CD4-positive, alpha-beta T cell treated with Interferon gamma for 1 hour (primary cell): ENCODE data around the gene KRTAP21-1.
"Not testable (repeated sequence)": the region's sequence is repeated elsewhere in the genome, so short reads cannot be mapped to it uniquely, and the experiment has no call there.

Experiments
- DNase-seq: peaks from one replicate; pipeline ENCODE4 v3.0.0-alpha.2; 2020

Gene KRTAP21-1

DNA sequence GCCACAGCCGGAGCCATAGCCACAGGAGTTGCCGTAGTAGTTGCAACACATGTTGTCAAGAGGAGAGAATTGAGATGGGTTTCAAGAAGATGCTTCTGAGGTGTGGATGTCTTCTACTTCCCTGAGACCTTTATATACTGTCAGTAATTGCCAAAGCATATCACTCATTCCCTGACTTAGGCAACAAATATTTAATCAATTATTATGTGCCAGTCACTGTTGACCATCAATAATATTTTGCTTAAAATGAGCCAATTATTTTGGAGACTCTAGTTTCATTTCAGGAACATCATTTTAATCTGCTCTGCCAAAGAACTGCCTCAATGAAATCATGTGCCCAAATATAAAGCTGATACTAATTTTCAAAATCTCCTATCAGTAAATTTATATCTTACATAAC lies at the start of gene KRTAP21-1:
Gene KRTAP21-1, minus strand, starts transcription at position 101 of the 400 bp plus-strand sequence. Its CDS starts 50 bp downstream, at position 51.
- not testable (repeated sequence) for DNase-seq

- no peak for DNase-seq
These were observed 45.4 kb upstream of the KRTAP21-1 start for GRCh38 chr21:30800605-30801004.

DNA sequence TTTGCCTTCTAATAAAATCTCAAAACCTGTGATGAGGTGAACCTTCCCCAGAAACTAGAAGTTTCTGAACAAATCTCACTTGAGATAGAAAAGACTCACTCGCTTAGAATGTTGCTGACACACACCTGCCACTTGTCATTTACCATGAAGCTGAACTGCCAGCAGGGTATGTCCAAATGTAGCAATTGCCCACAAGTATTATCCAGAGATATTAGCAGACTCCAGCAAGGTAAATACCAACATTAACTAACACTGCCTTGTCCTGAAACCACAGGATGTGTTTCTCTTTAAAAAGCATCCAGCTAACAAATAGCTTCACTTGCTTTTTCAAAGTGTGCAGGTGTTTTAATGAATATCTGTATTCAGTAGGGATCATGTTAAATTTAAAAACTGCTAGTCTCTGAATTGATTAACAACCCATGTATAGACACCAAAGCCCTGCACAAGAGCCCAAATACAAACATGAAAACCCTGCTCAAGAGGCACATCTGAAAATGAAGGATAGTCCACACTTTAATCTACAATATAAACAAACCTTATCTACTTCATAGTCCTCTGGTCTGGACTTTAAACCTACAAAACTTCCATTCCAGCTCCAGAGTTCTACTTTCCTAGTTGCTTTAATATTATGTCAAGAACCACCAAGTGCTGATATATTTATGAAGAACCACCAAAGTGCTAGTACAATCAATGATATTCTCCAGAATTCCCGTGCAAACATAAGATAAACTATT lies 38.5 kb upstream of the KRTAP21-1 start:
- DNase-seq: no peak

GRCh38 chr21:30779249-30779648 lies 24.0 kb upstream of the KRTAP21-1 start:
- DNase-seq: no peak

GRCh38 chr21:30769724-30770431 lies 14.7 kb upstream of the KRTAP21-1 start:
- DNase-seq: no peak

DNA sequence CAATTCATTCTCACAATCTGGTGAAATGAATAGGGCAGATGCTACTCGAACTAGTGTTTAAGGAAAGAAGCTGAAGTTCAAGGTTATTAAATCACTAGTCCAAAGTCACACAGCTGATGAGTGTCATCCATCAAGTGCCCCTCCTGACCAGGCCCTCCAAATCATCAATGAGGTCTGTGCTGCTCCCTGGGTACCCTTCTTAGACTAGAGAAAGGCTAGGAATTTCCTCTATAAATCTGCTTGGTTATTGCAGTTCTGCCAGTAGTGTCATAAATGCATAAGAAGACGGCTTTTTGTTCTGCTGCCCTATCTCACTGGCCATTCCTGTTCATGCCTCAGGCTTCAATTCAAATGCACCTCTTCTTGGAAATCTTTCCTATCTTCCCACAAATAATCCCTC lies 5.5 kb upstream of the KRTAP21-1 start:
- DNase-seq: no peak

DNA sequence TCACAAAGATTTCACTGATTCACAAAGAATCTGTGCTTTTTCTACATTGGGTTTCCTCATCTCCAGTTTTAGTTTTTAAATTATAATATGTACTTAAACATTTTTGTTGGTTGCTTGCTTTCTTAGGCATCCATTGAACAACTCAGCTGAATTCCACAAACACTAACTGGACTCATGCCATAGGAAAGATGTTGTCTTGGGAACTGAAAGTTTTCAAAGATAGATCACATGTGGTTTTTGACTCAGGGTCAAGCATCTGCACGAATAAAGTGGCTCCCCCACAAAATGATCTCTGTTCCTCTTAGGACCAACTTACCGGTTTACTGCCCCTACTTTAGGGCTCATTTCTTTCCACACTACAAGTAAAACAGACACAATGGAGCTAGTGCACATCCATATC lies 3.1 kb upstream of the KRTAP21-1 start:
- DNase-seq: no peak

- no peak for DNase-seq
These were observed 8.1 kb downstream of the KRTAP21-1 start, which contains the start of gene KRTAP21-2 for GRCh38 chr21:30747159-30747558. KRTAP21-2 (minus strand) TSS chr21:30747259; CDS start chr21:30747202, 57 bp downstream.

- no peak for DNase-seq
These were observed 14.8 kb downstream of the KRTAP21-1 start for GRCh38 chr21:30740462-30740861.

DNA sequence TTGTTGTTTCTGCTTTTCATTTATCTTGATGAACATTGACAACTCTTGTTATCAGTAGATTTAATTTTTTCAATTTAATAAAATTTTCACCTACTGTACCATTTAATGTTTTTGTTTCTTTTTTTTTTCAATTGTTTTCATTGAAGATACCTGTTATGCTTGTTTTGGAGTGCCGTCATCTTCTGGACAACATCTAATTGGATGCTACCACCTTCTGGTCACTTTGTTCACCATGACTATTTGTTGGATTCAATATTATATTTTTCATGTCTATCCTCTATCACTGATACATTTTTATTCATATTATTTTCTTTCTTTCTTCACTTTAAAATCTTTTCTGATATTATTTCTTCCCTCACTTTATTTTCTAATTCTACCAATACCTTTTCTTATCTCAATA lies 22.2 kb downstream of the KRTAP21-1 start:
- no peak for DNase-seq

GRCh38 chr21:30726726-30727125 lies 28.5 kb downstream of the KRTAP21-1 start:
- DNase-seq: no peak

GRCh38 chr21:30719401-30719800 lies 35.8 kb downstream of the KRTAP21-1 start:
- DNase-seq: no peak

GRCh38 chr21:30718239-30718909 lies 36.9 kb downstream of the KRTAP21-1 start, which contains the start of gene KRTAP21-3:
KRTAP21-3 (minus strand) TSS chr21:30718777; CDS start chr21:30718759, 18 bp downstream.
- no peak for DNase-seq

- no peak for DNase-seq
These were observed 38.1 kb downstream of the KRTAP21-1 start for GRCh38 chr21:30717105-30717504.

DNA sequence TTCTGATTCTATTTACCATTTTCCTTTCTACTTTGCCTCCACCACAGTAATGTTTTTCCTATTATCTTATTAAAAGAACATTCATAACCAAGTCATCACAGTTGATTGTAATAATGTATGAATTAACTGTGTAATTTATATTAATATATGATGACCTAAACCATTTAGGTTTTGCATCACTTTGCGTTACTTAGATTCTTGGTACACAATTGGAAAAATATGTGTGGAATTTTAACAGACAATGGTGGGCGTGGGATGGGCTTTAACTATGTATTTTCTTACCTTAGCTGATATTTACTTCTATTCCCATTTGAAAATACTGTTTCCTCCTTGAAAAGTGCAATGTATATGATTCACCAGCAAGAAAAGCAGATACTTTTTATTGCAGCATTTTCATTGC lies 40.3 kb downstream of the KRTAP21-1 start:
- DNase-seq: no peak

- no peak for DNase-seq
These were observed 40.8 kb downstream of the KRTAP21-1 start for GRCh38 chr21:30714456-30714855.

DNA sequence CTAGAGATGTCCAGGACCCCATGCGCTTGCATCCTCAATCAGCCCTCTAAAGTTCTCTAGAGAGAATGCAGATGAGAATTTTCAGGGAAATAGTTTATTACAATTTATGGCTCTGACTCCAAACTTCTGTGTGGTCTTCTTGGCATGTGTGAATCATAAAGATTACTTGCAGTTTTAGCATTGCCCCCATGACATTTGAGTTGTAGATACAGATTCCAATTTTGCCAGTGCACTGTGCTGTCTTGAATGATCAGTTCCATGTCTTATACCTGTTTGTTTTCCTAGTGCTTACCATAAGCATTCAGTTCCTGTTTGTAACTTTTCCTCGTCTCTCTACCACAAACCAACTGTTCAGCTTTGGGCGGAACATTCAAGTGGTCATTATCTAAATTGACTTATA lies 41.5 kb downstream of the KRTAP21-1 start:
- DNase-seq: no peak

- DNase-seq: no peak
These were observed 44.7 kb downstream of the KRTAP21-1 start for GRCh38 chr21:30710499-30710898.

- DNase-seq: no peak
These were observed 47.8 kb downstream of the KRTAP21-1 start for GRCh38 chr21:30707409-30707808.
